ENCODE results near the gene POLRMT.
"Not testable (repeated sequence)": the region's sequence is repeated elsewhere in the genome, so short reads cannot be mapped to it uniquely, and the experiment has no call there.

- TF ChIP-seq MXD4 (CRISPR knock-in tag; IDR thresholded peaks at IDR 0.05; ENCODE audit: borderline replicate concordance); CTCF (IDR thresholded peaks at IDR 0.05); JUN (CRISPR knock-in tag; IDR thresholded peaks at IDR 0.05); NR1H2 (CRISPR knock-in tag; IDR thresholded peaks at IDR 0.05): not testable (repeated sequence)
Observed at GRCh38 chr19:603302-603639, 30.1 kb downstream of the POLRMT start.
